Putamen (tissue), 1 donor: Measurements from ENCODE around the gene LRRN3.

ENCODE experiments used
- DNase-seq: peaks from one replicate; pipeline ENCODE4 v3.0.0-alpha.2; 2016; ENCODE audit warnings: low spot score

LRRN3 gene

GRCh38 chr7:111168182-111168581 lies 77.3 kb downstream of the LRRN3 start:
- no peak for DNase-seq

GRCh38 chr7:111172564-111173257 lies 81.8 kb downstream of the LRRN3 start:
- no peak for DNase-seq

- DNase-seq: no peak
Measured at GRCh38 chr7:111173528-111173927, 82.6 kb downstream of the LRRN3 start.

- DNase-seq: no peak
Measured at GRCh38 chr7:111173990-111174389, 83.1 kb downstream of the LRRN3 start.

GRCh38 chr7:111174510-111174909 lies 83.6 kb downstream of the LRRN3 start:
- DNase-seq: no peak
